Measurements from ENCODE around the gene ZNF277.

ZNF277 gene

DNA sequence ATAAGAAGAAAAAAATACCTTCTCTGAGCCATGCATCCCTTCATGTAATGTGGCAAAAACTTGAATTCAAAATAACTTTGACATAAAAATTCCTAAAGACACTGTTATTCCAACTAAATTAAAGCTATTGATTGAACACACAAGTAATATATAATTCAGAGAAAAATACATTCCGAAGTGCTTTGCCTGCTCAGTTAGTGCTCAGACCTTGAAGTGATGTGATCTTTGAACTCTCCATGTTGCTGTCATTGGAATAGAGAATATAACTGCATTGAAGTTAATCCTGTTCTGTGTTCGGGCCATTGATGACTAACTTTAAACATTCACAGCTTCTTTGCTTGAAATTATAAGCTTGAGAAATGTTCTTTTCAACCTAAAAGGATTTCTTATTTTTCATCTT lies 129.8 kb downstream of the ZNF277 start:
- H3K4me3 Mint-ChIP-seq = no peak overlapping the region
- DNase-seq = no peak
- H3K27me3 Mint-ChIP-seq (ENCODE audit: low read depth, poor library complexity) = no peaks in the 10 kb centered on the region
- H3K9me3 Mint-ChIP-seq = no peaks in the 10 kb centered on the region
- TF ChIP-seq, protein P1, sequence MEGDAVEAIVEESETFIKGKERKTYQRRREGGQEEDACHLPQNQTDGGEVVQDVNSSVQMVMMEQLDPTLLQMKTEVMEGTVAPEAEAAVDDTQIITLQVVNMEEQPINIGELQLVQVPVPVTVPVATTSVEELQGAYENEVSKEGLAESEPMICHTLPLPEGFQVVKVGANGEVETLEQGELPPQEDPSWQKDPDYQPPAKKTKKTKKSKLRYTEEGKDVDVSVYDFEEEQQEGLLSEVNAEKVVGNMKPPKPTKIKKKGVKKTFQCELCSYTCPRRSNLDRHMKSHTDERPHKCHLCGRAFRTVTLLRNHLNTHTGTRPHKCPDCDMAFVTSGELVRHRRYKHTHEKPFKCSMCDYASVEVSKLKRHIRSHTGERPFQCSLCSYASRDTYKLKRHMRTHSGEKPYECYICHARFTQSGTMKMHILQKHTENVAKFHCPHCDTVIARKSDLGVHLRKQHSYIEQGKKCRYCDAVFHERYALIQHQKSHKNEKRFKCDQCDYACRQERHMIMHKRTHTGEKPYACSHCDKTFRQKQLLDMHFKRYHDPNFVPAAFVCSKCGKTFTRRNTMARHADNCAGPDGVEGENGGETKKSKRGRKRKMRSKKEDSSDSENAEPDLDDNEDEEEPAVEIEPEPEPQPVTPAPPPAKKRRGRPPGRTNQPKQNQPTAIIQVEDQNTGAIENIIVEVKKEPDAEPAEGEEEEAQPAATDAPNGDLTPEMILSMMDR (IDR thresholded peaks at IDR 0.05) = no peak
- H3K36me3 Mint-ChIP-seq (ENCODE audit: low read depth) = peaks cover 18% of the 10 kb centered on the region
- H3K27ac Mint-ChIP-seq = no peak overlapping the region
- H3K4me1 Mint-ChIP-seq = no peaks in the 10 kb centered on the region

DNA sequence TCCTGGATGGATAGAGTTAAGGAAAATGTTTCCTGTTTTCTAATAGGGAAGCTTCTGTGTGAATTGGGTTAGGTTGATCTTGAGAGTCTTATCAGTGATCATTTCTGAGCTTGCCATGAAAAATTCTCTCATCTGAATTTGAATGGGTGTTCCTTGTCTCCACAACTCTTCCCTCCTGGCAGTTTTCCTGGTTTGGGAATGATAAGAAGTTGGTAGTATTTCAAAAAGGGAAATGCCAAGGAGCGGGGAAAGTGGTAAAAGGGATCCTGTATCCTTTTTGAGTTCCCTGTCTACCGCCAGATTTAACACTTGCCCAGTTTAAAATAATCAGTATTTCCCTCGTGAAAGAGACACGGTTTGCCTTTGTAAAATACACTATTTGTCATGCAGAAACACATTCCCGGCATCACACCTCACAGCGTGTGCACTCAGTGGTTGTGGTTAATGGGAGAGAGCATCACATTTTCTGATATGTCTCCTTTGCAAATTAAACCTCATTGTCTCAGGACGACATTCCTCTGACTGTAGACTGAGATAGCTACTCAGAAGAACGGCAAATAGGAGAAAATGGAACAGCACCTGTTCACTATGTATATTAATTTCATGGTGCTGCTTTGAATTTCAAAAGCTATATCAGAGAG lies 130.6 kb downstream of the ZNF277 start:
- TF ChIP-seq, protein P1 (IDR thresholded peaks at IDR 0.05) = no peak
- Mint-ChIP-seq H3K27ac (no peak overlapping the region), H3K36me3 (ENCODE audit: low read depth) (peaks cover 26% of the 10 kb centered on the region), H3K9me3 (no peaks in the 10 kb centered on the region), H3K4me1 (no peaks in the 10 kb centered on the region), H3K4me3 (no peak overlapping the region), H3K27me3 (ENCODE audit: low read depth, poor library complexity) (no peaks in the 10 kb centered on the region)
- no peak for DNase-seq

DNA sequence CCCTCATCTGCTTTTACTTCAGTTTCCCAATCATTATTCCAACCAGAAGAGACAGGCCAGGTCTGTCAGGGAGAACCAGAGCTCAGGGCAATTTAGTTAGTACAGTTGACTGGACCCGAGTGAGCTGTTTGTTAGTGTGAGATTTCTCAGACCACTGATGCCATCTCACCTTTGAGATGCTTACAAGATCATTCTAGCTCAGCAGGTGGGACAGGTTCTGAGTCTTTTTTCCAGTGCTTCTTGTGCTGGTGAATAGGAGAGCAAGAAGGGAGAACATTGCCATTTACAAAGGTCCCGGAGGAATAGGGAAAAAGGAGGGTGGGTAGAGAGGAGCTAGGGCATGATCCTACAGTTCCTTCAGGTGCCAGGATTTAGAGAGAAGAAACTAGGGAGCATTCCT lies 131.4 kb downstream of the ZNF277 start:
- TF ChIP-seq, protein P1 (IDR thresholded peaks at IDR 0.05) = no peak
- Mint-ChIP-seq H3K9me3 (no peaks in the 10 kb centered on the region), H3K27ac (no peak overlapping the region), H3K4me3 (no peak overlapping the region), H3K27me3 (ENCODE audit: low read depth, poor library complexity) (no peaks in the 10 kb centered on the region), H3K4me1 (no peaks in the 10 kb centered on the region), H3K36me3 (ENCODE audit: low read depth) (peaks cover 35% of the 10 kb centered on the region)
- DNase-seq = no peak

DNA sequence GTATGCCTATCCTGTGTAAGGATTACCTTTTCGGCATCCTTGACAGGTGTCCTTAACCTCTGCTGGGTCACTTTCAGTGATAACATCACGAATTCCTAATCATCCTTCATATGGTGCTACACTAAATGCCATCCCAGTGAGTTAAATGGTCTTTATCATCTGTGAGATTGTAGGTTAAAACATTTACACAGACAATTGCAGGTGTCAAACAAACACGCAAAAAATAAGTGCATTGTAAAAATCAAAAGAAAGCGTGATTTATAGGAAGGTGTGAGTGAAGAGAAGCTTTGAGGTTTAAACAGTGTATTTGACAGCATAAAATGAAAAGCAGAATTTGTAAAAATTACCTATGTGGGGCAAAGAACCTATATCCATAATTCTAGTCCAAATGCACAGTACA lies 132.3 kb downstream of the ZNF277 start:
- no peak for DNase-seq
- Mint-ChIP-seq H3K27ac (no peak overlapping the region), H3K36me3 (ENCODE audit: low read depth) (peaks cover 44% of the 10 kb centered on the region), H3K4me3 (no peak overlapping the region), H3K4me1 (no peaks in the 10 kb centered on the region), H3K9me3 (no peaks in the 10 kb centered on the region), H3K27me3 (ENCODE audit: low read depth, poor library complexity) (no peaks in the 10 kb centered on the region)
- TF ChIP-seq, protein P1 (IDR thresholded peaks at IDR 0.05) = no peak

DNA sequence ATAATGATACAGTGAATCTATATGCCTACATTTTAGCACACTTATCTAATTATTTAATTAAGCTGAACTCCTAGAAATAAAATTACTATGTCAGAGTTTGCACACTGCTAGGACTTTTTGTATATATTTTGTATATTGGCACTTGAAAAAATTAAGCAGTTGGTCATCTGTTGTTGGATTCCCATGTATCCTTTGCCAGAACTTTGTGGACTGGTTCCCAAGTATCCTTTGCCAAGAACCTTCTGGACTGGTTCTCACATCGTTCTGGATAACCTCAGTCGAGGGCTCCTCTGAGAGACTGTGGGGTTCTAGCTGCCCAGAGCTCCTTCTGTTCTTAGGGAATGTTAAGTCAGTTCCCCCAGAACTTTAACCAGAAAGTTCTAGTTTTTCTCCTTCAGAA lies 135.0 kb downstream of the ZNF277 start:
- H3K27me3 Mint-ChIP-seq (ENCODE audit: low read depth, poor library complexity) = no peaks in the 10 kb centered on the region
- TF ChIP-seq, protein P1 (IDR thresholded peaks at IDR 0.05) = no peak

DNA sequence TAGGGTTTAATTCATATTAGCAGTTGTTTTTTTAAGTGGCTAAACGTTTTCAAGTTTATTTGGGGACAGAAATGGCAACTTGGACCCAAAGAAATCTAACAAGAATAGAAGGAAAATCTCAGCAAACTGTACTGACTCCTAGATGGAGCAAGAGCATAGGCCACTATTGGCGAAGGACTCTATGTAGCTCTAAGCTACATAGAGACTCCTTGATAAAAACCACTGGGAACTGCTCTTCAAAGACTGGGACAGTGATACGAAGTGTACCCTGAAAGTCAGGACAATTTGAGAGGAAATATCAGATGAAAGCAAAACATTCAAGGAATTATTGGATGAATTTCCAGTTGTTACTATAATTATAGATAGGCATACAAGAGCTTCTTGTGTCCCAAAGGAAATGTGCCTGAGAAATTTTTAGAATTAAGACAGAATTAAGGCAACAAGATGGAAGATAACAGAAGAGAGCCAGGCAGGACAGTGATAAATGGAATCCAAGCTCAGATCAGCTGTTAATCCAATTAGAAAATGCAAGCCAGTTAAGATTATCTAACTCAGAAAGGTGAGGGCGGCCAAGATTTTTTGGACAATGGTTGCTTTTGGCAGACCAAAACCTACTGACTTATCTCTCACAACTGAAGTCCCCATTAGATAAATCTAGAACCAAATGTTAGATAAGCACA lies 140.0 kb downstream of the ZNF277 start:
- no peak for DNase-seq
- H3K27me3 Mint-ChIP-seq (ENCODE audit: low read depth, poor library complexity) = no peaks in the 10 kb centered on the region
- no peak overlapping the region for H3K4me3 Mint-ChIP-seq
- peaks cover 67% of the 10 kb centered on the region for H3K36me3 Mint-ChIP-seq (ENCODE audit: low read depth)
- peaks cover 7% of the 10 kb centered on the region for H3K4me1 Mint-ChIP-seq
- no peak overlapping the region for H3K27ac Mint-ChIP-seq
- TF ChIP-seq, protein P1 (IDR thresholded peaks at IDR 0.05) = no peak
- peaks cover 8% of the 10 kb centered on the region for H3K9me3 Mint-ChIP-seq

More for the DNA sequence above, 135.0 kb downstream of the ZNF277 start:
- no peak overlapping the region for H3K27ac Mint-ChIP-seq
- H3K4me1 Mint-ChIP-seq = no peaks in the 10 kb centered on the region
- peaks cover 3% of the 10 kb centered on the region for H3K9me3 Mint-ChIP-seq
- no peak for DNase-seq
- H3K36me3 Mint-ChIP-seq (ENCODE audit: low read depth) = peaks cover 59% of the 10 kb centered on the region
- no peak overlapping the region for H3K4me3 Mint-ChIP-seq
